Liver (tissue), 9 donors: ENCODE results near the gene EPC1. TPM values are rescaled to one million over a fixed set of nuclear protein-coding genes. Genes with fewer than 3 reads are reported as not detected.

Source experiments
- DNase-seq: peaks from one replicate; pipeline ENCODE4 v3.0.0-alpha.2; 2017; ENCODE audit warnings: low spot score
- H3K27ac ChIP-seq, 2 donors: one replicate each; pipeline ENCODE4 v1.7.0; 2013; ENCODE audit warnings: inconsistent platforms in 2 of 2, low read length in 2 of 2, control low read depth in 1 of 2, low read depth in 1 of 2, mild to moderate bottlenecking in 1 of 2
- H3K27me3 ChIP-seq, 4 donors: one replicate each; pipeline versions ENCODE4 v1.6.1 to v1.7.0; 2013; ENCODE audit warnings: low read length in 3 of 4, inconsistent platforms in 1 of 4, mild to moderate bottlenecking in 1 of 4, moderate library complexity in 1 of 4; ENCODE audit not compliant: control insufficient read depth in 4 of 4, insufficient read depth in 4 of 4
- H3K36me3 ChIP-seq, 4 donors: one replicate each; pipeline versions ENCODE4 v1.6.1 to v1.7.0; 2013; ENCODE audit warnings: low read length in 3 of 4, mild to moderate bottlenecking in 3 of 4, low read depth in 1 of 4, moderate library complexity in 1 of 4; ENCODE audit not compliant: control insufficient read depth in 4 of 4, insufficient read depth in 3 of 4
- H3K4me1 ChIP-seq, 4 donors: one replicate each; pipeline versions ENCODE4 v1.6.1 to v1.7.0; 2013; ENCODE audit warnings: low read length in 3 of 4, mild to moderate bottlenecking in 3 of 4, moderate library complexity in 1 of 4; ENCODE audit not compliant: control insufficient read depth in 4 of 4, insufficient read depth in 4 of 4
- H3K4me3 ChIP-seq, 3 donors: one replicate each; pipeline versions ENCODE4 v1.6.1 to v1.7.0; 2013; ENCODE audit warnings: low read length in 3 of 3, control low read depth in 1 of 3, low read depth in 1 of 3, mild to moderate bottlenecking in 1 of 3
- H3K9ac ChIP-seq, 2 donors: one replicate each; pipeline ENCODE4 v1.7.0; 2013; ENCODE audit warnings: low read length in 2 of 2, mild to moderate bottlenecking in 2 of 2, moderate library complexity in 2 of 2, control low read depth in 1 of 2, low read depth in 1 of 2
- H3K9me3 ChIP-seq, 4 donors: one replicate each; pipeline versions ENCODE4 v1.6.1 to v1.7.0; 2013; ENCODE audit warnings: low read length in 3 of 4; ENCODE audit not compliant: control insufficient read depth in 4 of 4
- EGR1 ChIP-seq, 2 donors: IDR thresholded peaks; 2 replicates each; pipeline ENCODE4 v1.6.1; 2016 to 2018; ENCODE audit warnings: antibody characterized with exemption in 2 of 2, low read depth in 2 of 2
- FOXA1 ChIP-seq: IDR thresholded peaks from 2 replicates; pipeline ENCODE4 v1.6.1; 2016; ENCODE audit warnings: antibody characterized with exemption
- FOXA2 ChIP-seq: IDR thresholded peaks from 2 replicates; pipeline ENCODE4 v1.6.1; 2016; ENCODE audit warnings: antibody characterized with exemption
- GABPA ChIP-seq, 2 donors: IDR thresholded peaks in 1 of 2; conservative IDR thresholded peaks in 1 of 2; 2 replicates each; pipeline ENCODE4 v1.6.1; 2016; ENCODE audit warnings: antibody characterized with exemption in 2 of 2, mild to moderate bottlenecking in 1 of 2, moderate library complexity in 1 of 2
- HNF4A ChIP-seq, 2 donors: conservative IDR thresholded peaks; 2 replicates each; pipeline ENCODE4 v1.6.1; 2016; ENCODE audit warnings: antibody characterized with exemption in 2 of 2, mild to moderate bottlenecking in 2 of 2
- HNF4G ChIP-seq: IDR thresholded peaks from 2 replicates; pipeline ENCODE4 v1.6.1; 2016; ENCODE audit warnings: antibody characterized with exemption
- JUND ChIP-seq, 2 donors: IDR thresholded peaks; 2 replicates each; pipeline ENCODE4 v1.6.1; 2016; ENCODE audit warnings: antibody characterized with exemption in 2 of 2
- MAX ChIP-seq: IDR thresholded peaks from 2 replicates; pipeline ENCODE4 v1.6.1; 2016; ENCODE audit warnings: antibody characterized with exemption
- NR2F2 ChIP-seq: IDR thresholded peaks from 2 replicates; pipeline ENCODE4 v1.6.1; 2016; ENCODE audit warnings: antibody characterized with exemption
- RAD21 ChIP-seq, 2 donors: IDR thresholded peaks; 2 replicates each; pipeline ENCODE4 v1.6.1; 2016; ENCODE audit warnings: antibody characterized with exemption in 2 of 2, mild to moderate bottlenecking in 2 of 2
- RXRA ChIP-seq, 2 donors: IDR thresholded peaks; 2 replicates each; pipeline ENCODE4 v1.6.1; 2017 to 2018; ENCODE audit warnings: antibody characterized with exemption in 2 of 2, mild to moderate bottlenecking in 1 of 2
- SP1 ChIP-seq: IDR thresholded peaks from 2 replicates; pipeline ENCODE4 v1.6.1; 2018; ENCODE audit warnings: antibody characterized with exemption, mild to moderate bottlenecking
- TAF1 ChIP-seq: conservative IDR thresholded peaks from 2 replicates; pipeline ENCODE4 v1.6.1; 2016; ENCODE audit warnings: antibody characterized with exemption, mild to moderate bottlenecking
- YY1 ChIP-seq: IDR thresholded peaks from 2 replicates; pipeline ENCODE4 v1.6.1; 2016; ENCODE audit warnings: antibody characterized with exemption, mild to moderate bottlenecking
- WGBS: extraction: QIAGEN DNeasy Blood & Tissue Kit; methylation state at CpG from one replicate; pipeline ENCODE4 v1.1.7; 2013; 5-methylcytosine and 5-hydroxymethylcytosine counted together
- polyA plus RNA-seq, 2 donors: library from polyadenylated mRNA; stranded (reverse) in 1 of 2; unstranded in 1 of 2; fragments of 200-250 nt in 1 of 2; fragments of >200 nt in 1 of 2; fragmentation: Nextera tagmentation in 1 of 2; extraction: Ambion mirVana in 1 of 2; gene quantifications; one replicate each; pipeline versions ENCODE4 v1.2.1 to v1.2.3, GENCODE V29; 2013 to 2015
- total RNA-seq, 2 donors: library from RNA; depleted of rRNA; stranded (reverse); fragments of >200 nt; gene quantifications; one replicate each; pipeline ENCODE4 v1.2.3, GENCODE V29; 2014
- TF ChIP-seq, protein P1 (sequence below): IDR thresholded peaks from 2 replicates; pipeline ENCODE4 v1.6.1; 2016; ENCODE audit warnings: antibody characterized with exemption, mild to moderate bottlenecking
- TF ChIP-seq, protein P2 (sequence below): fragments of 150-350 bp; IDR thresholded peaks from 2 replicates; pipeline ENCODE4 v1.5.1; 2017; ENCODE audit warnings: improper control_type of control experiment, low read depth, low read length; ENCODE audit not compliant: missing input control
- TF ChIP-seq, protein P3 (sequence below): IDR thresholded peaks from 2 replicates; pipeline ENCODE4 v1.6.1; 2016; ENCODE audit warnings: antibody characterized with exemption
- TF ChIP-seq, protein P4 (sequence below): IDR thresholded peaks from 2 replicates; pipeline ENCODE4 v1.6.1; 2016; ENCODE audit warnings: antibody characterized with exemption
- donor health status: healthy.
- donor health status: healthy.
- donor health status: healthy.
- donor health status: healthy.
- donor health status: healthy.

The EPC1 gene
- total and polyA plus RNA-seq, 4 donors, result 5.6 to 30.9 (median 16.0) TPM

GRCh38 chr10:32346134-32346550 lies 816 bp downstream of the EPC1 start:
- peak; percentile 94 for DNase-seq
- H3K9me3 ChIP-seq, result no peaks in the 10 kb centered on the region
- no peaks in the 10 kb centered on the region for H3K27me3 ChIP-seq
- under 1% methylated on average over 30 of the region's 30 CpGs for WGBS
- H3K4me3 ChIP-seq, result peak overlapping the region; percentile 71 to 80 (median 78)
- TF ChIP-seq GABPA (IDR thresholded peaks at IDR 0.05 in 1 of 2, conservative IDR thresholded peaks at IDR 0.05 in 1 of 2) (no peak), RXRA (IDR thresholded peaks at IDR 0.05) (no peak), FOXA1 (peak; percentile 44), RAD21 (IDR thresholded peaks at IDR 0.05) (peak; percentile 94), TAF1 (no peak), SP1 (peak; percentile 41), YY1 (no peak), EGR1 (IDR thresholded peaks at IDR 0.05; ENCODE audit: low read depth in 2 of 2) (no peak), JUND (IDR thresholded peaks at IDR 0.05) (no peak), HNF4G (no peak), MAX (peak; percentile 48), FOXA2 (no peak), HNF4A (conservative IDR thresholded peaks at IDR 0.05) (no peak), NR2F2 (no peak)
- TF ChIP-seq, protein P1, sequence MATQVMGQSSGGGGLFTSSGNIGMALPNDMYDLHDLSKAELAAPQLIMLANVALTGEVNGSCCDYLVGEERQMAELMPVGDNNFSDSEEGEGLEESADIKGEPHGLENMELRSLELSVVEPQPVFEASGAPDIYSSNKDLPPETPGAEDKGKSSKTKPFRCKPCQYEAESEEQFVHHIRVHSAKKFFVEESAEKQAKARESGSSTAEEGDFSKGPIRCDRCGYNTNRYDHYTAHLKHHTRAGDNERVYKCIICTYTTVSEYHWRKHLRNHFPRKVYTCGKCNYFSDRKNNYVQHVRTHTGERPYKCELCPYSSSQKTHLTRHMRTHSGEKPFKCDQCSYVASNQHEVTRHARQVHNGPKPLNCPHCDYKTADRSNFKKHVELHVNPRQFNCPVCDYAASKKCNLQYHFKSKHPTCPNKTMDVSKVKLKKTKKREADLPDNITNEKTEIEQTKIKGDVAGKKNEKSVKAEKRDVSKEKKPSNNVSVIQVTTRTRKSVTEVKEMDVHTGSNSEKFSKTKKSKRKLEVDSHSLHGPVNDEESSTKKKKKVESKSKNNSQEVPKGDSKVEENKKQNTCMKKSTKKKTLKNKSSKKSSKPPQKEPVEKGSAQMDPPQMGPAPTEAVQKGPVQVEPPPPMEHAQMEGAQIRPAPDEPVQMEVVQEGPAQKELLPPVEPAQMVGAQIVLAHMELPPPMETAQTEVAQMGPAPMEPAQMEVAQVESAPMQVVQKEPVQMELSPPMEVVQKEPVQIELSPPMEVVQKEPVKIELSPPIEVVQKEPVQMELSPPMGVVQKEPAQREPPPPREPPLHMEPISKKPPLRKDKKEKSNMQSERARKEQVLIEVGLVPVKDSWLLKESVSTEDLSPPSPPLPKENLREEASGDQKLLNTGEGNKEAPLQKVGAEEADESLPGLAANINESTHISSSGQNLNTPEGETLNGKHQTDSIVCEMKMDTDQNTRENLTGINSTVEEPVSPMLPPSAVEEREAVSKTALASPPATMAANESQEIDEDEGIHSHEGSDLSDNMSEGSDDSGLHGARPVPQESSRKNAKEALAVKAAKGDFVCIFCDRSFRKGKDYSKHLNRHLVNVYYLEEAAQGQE, result no peak
- TF ChIP-seq, protein P2, sequence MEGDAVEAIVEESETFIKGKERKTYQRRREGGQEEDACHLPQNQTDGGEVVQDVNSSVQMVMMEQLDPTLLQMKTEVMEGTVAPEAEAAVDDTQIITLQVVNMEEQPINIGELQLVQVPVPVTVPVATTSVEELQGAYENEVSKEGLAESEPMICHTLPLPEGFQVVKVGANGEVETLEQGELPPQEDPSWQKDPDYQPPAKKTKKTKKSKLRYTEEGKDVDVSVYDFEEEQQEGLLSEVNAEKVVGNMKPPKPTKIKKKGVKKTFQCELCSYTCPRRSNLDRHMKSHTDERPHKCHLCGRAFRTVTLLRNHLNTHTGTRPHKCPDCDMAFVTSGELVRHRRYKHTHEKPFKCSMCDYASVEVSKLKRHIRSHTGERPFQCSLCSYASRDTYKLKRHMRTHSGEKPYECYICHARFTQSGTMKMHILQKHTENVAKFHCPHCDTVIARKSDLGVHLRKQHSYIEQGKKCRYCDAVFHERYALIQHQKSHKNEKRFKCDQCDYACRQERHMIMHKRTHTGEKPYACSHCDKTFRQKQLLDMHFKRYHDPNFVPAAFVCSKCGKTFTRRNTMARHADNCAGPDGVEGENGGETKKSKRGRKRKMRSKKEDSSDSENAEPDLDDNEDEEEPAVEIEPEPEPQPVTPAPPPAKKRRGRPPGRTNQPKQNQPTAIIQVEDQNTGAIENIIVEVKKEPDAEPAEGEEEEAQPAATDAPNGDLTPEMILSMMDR, result peak; percentile 99
- TF ChIP-seq, protein P3, sequence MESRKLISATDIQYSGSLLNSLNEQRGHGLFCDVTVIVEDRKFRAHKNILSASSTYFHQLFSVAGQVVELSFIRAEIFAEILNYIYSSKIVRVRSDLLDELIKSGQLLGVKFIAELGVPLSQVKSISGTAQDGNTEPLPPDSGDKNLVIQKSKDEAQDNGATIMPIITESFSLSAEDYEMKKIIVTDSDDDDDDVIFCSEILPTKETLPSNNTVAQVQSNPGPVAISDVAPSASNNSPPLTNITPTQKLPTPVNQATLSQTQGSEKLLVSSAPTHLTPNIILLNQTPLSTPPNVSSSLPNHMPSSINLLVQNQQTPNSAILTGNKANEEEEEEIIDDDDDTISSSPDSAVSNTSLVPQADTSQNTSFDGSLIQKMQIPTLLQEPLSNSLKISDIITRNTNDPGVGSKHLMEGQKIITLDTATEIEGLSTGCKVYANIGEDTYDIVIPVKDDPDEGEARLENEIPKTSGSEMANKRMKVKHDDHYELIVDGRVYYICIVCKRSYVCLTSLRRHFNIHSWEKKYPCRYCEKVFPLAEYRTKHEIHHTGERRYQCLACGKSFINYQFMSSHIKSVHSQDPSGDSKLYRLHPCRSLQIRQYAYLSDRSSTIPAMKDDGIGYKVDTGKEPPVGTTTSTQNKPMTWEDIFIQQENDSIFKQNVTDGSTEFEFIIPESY, result no peak
- TF ChIP-seq, protein P4, sequence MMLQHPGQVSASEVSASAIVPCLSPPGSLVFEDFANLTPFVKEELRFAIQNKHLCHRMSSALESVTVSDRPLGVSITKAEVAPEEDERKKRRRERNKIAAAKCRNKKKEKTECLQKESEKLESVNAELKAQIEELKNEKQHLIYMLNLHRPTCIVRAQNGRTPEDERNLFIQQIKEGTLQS, result no peak
- H3K4me1 ChIP-seq, result peaks cover 2 to 48% (median 19%) of the 10 kb centered on the region in 4 donors
- peak overlapping the region; percentile 18 to 94 for H3K9ac ChIP-seq
- peak overlapping the region; percentile 99 to 100 for H3K27ac ChIP-seq
- peaks cover 0 to 2% (median 0%) of the 10 kb centered on the region in 4 donors for H3K36me3 ChIP-seq
